GOT3 (cell line): ENCODE measurements around the gene FRMD4A.
"Not testable (repeated sequence)": the region's sequence is repeated elsewhere in the genome, so short reads cannot be mapped to it uniquely, and the experiment has no call there.

Source experiments
- DNase-seq: peaks from one replicate; lab custom pipeline; 2025; ENCODE audit warnings: mixed read lengths; lab: John Stamatoyannopoulos, UW

The FRMD4A gene

GRCh38 chr10:13915710-13916109 lies 415.0 kb downstream of the FRMD4A start:
- DNase-seq = no peak

- DNase-seq = no peak
Observed at GRCh38 chr10:13913897-13914296, 416.8 kb downstream of the FRMD4A start.

GRCh38 chr10:13911821-13912520 lies 418.8 kb downstream of the FRMD4A start:
- no peak for DNase-seq

GRCh38 chr10:13909516-13910258 lies 421.0 kb downstream of the FRMD4A start:
- DNase-seq = no peak

- DNase-seq = no peak
Observed at GRCh38 chr10:13908475-13908874, 422.2 kb downstream of the FRMD4A start.

- DNase-seq = no peak
Observed at GRCh38 chr10:13907570-13907969, 423.2 kb downstream of the FRMD4A start.

DNA sequence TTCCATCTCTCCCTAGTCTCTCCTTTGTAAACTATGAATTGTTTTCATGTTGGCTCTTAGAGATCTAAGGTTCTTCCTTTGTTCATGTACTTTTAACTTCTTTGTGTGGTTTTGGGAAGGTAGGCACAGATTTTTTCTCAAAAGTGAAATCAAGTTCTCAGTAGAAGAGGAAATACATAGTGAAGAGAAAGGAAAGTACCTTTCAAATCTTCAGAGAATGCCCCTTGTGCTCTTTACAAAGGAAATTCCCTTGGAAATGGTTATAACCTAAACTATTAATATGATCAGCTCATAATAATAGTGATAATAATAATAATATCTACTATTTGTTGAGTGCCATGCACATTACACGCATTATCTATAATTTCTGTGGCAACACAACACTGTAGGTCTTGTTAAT lies 425.4 kb downstream of the FRMD4A start:
- no peak for DNase-seq

DNA sequence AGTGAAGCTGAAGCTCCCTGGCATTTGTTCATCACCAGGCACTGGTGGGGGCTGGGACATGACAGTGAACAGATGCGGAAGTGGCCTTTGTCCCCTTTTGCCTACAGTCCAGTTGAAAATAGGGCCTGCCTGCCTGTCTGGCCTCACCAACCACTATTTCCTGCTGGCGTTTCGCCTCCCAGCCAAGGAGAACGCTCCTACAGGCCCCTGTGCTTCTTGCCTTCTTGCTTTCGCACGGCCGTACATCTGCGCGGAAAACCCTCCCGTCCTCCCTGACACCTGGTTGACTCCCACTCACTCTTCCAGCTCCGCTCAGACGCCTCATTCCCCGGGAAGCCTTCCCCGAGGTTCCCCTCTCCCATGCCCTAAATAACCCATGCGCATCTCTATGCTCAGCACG lies 426.7 kb downstream of the FRMD4A start:
- no peak for DNase-seq

GRCh38 chr10:13902868-13903587 lies 427.7 kb downstream of the FRMD4A start:
- no peak for DNase-seq

DNA sequence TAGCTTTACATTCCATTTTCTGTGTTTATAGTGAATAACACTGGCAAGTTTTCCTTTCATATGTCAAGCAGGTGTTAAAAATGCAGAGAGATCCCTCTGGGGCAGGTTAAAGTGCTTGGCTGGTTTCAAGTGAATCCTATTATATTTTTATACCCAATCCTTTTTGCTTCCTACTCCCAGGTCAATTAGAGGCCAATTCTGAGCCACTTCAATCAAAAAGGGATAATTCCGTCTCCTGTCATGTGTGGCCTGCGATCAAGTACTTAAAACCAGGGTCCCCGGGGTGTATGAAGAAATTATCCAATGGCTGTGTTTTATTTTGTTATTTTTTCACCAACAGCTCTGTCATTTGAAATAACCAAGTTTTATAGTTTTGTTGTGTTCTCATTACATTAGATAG lies 430.8 kb downstream of the FRMD4A start:
- DNase-seq = no peak

DNA sequence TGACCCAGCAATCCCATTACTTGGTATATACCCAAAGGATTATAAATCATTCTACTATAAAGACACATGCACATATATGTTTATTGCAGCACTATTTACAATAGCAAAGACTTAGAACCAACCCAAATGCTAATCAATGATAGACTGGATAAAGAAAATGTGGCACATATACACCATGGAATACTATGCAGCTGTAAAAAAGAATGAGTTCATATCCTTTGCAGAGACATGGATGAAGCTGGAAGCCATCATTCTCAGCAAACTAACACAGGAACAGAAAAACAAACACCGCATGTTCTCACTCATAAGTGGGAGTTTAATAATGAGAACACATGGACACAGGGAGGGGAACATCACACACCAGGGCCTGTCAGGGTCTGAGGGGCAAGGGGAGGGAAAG lies 434.6 kb downstream of the FRMD4A start:
- not testable (repeated sequence) for DNase-seq

GRCh38 chr10:13894412-13895093 lies 436.2 kb downstream of the FRMD4A start:
- DNase-seq = no peak

DNA sequence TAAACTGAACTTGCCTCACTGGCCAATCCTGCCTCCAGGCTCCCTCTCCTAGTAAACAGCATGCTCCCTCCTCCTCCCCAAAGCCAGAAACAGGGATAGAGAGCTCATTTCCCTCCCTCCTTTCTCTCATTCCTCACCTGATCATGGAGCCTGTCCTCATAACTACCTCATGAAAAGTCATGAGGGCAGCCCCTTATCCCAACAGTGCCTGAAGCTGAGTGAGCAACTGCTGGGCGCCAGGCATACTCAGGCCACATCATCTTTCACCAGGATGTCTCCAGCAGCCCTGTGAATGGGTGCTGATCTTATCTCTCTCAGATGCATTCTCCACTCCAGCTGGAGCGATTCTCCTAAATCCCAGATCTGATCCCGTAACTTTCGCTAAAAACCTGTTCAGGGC lies 436.8 kb downstream of the FRMD4A start:
- DNase-seq = no peak

GRCh38 chr10:13892871-13893270 lies 437.9 kb downstream of the FRMD4A start:
- no peak for DNase-seq

- DNase-seq = no peak
Observed at GRCh38 chr10:13892001-13892491, 438.7 kb downstream of the FRMD4A start.

- no peak for DNase-seq
Observed at GRCh38 chr10:13891128-13892000, 439.4 kb downstream of the FRMD4A start.

- no peak for DNase-seq
Observed at GRCh38 chr10:13890233-13891127, 440.2 kb downstream of the FRMD4A start.

- DNase-seq = no peak
Observed at GRCh38 chr10:13887761-13888160, 443.0 kb downstream of the FRMD4A start.

DNA sequence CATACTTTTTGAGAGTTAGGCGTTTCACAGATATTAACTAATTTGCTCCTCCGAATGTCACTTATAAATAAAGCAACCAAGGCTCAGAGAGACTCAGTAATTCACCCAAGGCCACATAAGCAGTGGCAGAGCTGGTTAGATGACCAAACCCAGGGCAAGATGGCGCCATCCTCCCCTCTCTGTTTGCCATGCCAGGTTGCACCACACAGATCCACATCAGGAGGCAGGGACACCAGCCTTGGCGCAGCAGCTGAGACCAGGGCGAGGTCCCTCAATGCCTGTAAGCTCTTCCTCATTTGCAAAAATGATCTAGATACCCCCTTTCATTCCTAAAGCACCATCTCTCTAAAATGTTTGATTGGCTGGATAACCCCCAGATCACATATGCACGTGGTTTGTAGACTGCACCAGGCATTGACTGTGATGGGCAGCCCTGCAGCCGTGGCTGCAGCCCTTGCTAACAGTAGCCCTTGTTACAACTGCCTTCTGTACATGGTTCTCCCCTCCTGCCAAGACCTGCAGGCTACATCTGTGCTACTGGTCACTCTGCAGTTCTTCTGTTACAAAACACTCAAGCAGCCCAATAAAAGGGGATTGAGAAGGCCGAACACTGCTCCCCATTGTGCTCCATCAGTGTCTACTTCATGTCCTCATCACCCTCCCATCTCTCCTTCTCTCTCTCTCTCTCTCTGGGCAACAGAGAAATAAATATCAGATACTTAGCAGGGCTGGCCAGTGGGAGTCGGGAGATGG lies 445.3 kb downstream of the FRMD4A start:
- no peak for DNase-seq
